Measurements from ENCODE around the gene UBE3C. TPM values are rescaled to one million over a fixed set of nuclear protein-coding genes. Genes with fewer than 3 reads are reported as not detected.

The UBE3C gene
- polyA plus RNA-seq (2012; ENCODE audit: insufficient read length, low read depth): 27.1 TPM

GRCh38 chr7:157138424-157139110, at the start of gene UBE3C:
Gene UBE3C, plus strand, starts transcription at chr7:157138926. Its CDS starts 347 bp downstream, at chr7:157139273.
- TF ChIP-seq POLR2AphosphoS5 (IDR thresholded peaks at IDR 0.05; ENCODE audit: low read depth, low read length) (peak; percentile 82), FOXP2 (optimal IDR thresholded peaks at IDR 0.05; ENCODE audit: borderline replicate concordance, extremely low read depth, extremely low read length, insufficient read depth) (peak; percentile 91), SIN3A (IDR thresholded peaks at IDR 0.05; ENCODE audit: borderline replicate concordance, insufficient read depth, low read length) (no peak), TAF1 (IDR thresholded peaks at IDR 0.05; ENCODE audit: borderline replicate concordance, insufficient read depth, low read length) (peak; percentile 75)
- TF ChIP-seq, protein P1, sequence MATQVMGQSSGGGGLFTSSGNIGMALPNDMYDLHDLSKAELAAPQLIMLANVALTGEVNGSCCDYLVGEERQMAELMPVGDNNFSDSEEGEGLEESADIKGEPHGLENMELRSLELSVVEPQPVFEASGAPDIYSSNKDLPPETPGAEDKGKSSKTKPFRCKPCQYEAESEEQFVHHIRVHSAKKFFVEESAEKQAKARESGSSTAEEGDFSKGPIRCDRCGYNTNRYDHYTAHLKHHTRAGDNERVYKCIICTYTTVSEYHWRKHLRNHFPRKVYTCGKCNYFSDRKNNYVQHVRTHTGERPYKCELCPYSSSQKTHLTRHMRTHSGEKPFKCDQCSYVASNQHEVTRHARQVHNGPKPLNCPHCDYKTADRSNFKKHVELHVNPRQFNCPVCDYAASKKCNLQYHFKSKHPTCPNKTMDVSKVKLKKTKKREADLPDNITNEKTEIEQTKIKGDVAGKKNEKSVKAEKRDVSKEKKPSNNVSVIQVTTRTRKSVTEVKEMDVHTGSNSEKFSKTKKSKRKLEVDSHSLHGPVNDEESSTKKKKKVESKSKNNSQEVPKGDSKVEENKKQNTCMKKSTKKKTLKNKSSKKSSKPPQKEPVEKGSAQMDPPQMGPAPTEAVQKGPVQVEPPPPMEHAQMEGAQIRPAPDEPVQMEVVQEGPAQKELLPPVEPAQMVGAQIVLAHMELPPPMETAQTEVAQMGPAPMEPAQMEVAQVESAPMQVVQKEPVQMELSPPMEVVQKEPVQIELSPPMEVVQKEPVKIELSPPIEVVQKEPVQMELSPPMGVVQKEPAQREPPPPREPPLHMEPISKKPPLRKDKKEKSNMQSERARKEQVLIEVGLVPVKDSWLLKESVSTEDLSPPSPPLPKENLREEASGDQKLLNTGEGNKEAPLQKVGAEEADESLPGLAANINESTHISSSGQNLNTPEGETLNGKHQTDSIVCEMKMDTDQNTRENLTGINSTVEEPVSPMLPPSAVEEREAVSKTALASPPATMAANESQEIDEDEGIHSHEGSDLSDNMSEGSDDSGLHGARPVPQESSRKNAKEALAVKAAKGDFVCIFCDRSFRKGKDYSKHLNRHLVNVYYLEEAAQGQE (IDR thresholded peaks at IDR 0.05; ENCODE audit: insufficient read depth in 1 of 2, low read depth in 2 of 2, low read length in 2 of 2): no peak

DNA sequence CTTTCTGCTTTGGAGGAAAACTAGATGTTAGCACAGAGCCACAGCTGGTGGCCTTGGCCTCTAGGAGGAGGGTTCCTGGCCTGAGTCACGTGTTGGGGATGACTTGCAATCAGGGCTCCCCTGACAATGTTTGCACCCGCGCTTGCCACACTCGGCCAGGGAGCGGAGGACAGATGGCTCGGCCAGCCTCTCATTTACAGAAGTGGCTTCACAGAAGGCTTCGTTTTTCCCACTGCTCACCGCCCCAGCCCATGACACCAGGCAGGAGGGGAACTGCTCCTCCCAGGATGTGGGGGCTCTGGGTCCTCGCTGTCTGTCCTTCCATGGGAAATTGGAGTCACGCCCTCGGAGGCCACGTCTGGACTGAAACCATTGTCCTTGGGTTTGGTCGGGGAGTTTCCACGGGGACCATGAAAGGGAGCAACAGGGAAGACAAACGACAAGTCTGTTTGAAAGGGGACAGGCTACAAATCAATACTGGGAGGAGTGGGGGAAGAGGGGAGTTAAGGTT, 49.6 kb upstream of the UBE3C start:
- TF ChIP-seq FOXP2 (optimal IDR thresholded peaks at IDR 0.05; ENCODE audit: borderline replicate concordance, extremely low read depth, extremely low read length, insufficient read depth) (no peak), POLR2AphosphoS5 (IDR thresholded peaks at IDR 0.05; ENCODE audit: low read depth, low read length) (no peak), TAF1 (IDR thresholded peaks at IDR 0.05; ENCODE audit: borderline replicate concordance, insufficient read depth, low read length) (no peak), SIN3A (IDR thresholded peaks at IDR 0.05; ENCODE audit: borderline replicate concordance, insufficient read depth, low read length) (no peak)
- TF ChIP-seq, protein P1 (IDR thresholded peaks at IDR 0.05; ENCODE audit: insufficient read depth in 1 of 2, low read depth in 2 of 2, low read length in 2 of 2): no peak

- TF ChIP-seq SIN3A (IDR thresholded peaks at IDR 0.05; ENCODE audit: borderline replicate concordance, insufficient read depth, low read length) (no peak), POLR2AphosphoS5 (IDR thresholded peaks at IDR 0.05; ENCODE audit: low read depth, low read length) (no peak), TAF1 (IDR thresholded peaks at IDR 0.05; ENCODE audit: borderline replicate concordance, insufficient read depth, low read length) (no peak), FOXP2 (optimal IDR thresholded peaks at IDR 0.05; ENCODE audit: borderline replicate concordance, extremely low read depth, extremely low read length, insufficient read depth) (no peak)
- TF ChIP-seq, protein P1 (IDR thresholded peaks at IDR 0.05; ENCODE audit: insufficient read depth in 1 of 2, low read depth in 2 of 2, low read length in 2 of 2): no peak
Observed at GRCh38 chr7:157090485-157091165, 48.1 kb upstream of the UBE3C start.

DNA sequence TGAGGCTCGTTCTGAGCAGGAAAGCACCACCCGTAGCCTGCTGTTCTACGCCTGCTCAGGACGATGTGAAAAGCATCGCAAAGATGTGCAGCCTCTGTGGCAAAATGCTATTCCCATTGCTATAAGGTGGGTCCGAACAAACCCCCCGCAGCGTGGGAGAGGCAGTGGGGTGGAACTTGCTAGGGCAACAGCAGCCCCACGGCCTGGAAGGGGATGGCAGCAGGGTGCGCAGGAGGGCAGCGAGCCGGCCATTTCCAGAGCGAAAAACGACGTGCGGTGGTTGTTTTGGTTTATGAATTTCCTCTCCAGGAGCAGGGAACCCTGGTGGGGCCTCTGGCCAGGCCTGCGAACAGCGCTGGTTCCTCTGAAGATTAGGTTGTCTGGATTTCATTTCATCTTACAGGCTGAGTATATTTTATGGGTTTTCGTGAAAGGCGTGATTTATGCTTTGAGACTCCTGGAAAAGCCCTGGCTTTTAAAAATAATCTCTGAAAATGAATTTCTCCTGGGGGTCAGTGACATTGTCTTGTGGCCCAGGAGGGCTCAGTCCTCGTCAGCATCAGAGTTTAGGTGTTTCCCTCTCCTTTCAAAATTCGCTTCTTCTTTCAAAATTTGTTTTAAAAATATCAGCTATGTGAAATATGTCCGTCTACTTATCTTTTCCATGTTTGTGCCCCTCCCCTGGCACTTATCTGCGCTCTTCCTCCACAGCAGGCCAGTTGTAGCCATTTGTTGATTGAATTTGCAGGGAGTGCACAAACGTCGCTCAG, 42.3 kb upstream of the UBE3C start:
- TF ChIP-seq POLR2AphosphoS5 (IDR thresholded peaks at IDR 0.05; ENCODE audit: low read depth, low read length) (no peak), SIN3A (IDR thresholded peaks at IDR 0.05; ENCODE audit: borderline replicate concordance, insufficient read depth, low read length) (no peak), TAF1 (IDR thresholded peaks at IDR 0.05; ENCODE audit: borderline replicate concordance, insufficient read depth, low read length) (no peak), FOXP2 (optimal IDR thresholded peaks at IDR 0.05; ENCODE audit: borderline replicate concordance, extremely low read depth, extremely low read length, insufficient read depth) (no peak)
- TF ChIP-seq, protein P1 (IDR thresholded peaks at IDR 0.05; ENCODE audit: insufficient read depth in 1 of 2, low read depth in 2 of 2, low read length in 2 of 2): no peak
